Globus pallidus (tissue), 1 donor: ENCODE data around the gene ZWILCH.
"Not testable (repeated sequence)": the region's sequence is repeated elsewhere in the genome, so short reads cannot be mapped to it uniquely, and the experiment has no call there.

Experiments
- DNase-seq: peaks from one replicate; pipeline ENCODE4 v3.0.0-alpha.2; 2015; ENCODE audit warnings: low spot score

Gene ZWILCH

DNA sequence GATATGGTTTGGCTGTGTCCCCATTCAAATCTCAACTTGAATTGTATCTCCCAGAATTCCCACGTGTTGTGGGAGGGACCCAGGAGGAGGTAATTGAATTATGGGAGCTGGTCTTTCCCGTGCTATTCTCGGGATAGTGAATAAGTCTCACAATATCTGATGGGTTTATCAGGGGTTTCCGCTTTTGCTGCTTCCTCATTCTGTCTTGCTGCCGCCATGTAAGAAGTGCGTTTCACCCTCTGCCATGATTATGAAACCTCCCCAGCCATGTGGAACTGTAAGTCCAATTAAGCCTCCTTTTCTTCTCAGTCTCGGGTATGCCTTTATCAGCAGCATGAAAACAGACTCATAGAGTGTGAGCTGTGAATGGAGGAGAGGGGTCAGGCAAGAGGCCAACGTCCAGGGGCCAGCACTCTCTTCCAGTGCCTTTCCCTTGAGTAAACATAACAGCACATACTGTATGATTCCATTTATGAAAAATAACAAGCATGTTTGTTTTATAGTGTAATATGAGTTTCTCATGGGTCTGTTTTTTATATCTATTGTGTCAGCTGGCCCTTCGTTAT, 76.9 kb downstream of the ZWILCH start:
- DNase-seq = no peak

GRCh38 chr15:66586155-66586976, 81.2 kb downstream of the ZWILCH start:
- no peak for DNase-seq

DNA sequence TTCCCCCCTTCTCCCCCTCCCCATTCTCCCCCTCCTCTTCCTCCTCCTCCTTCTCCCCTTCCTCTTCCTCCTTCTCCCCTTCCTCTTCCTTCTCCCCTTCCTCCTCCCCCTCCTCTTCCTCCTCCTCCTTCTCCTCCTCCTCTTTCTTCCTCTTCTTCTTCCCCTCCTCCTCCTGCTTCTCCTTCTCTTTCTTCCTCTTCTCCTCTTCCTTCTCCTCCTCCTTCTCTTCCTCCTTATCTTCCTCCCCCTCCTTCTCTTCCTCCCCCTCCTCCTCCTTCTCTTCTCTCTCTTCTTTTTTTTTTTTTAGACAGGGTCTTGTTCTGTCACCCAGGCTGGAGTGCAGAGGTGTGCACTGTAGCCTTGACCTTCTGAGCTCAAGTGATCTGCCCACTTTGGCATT, 81.9 kb downstream of the ZWILCH start:
- no peak for DNase-seq

DNA sequence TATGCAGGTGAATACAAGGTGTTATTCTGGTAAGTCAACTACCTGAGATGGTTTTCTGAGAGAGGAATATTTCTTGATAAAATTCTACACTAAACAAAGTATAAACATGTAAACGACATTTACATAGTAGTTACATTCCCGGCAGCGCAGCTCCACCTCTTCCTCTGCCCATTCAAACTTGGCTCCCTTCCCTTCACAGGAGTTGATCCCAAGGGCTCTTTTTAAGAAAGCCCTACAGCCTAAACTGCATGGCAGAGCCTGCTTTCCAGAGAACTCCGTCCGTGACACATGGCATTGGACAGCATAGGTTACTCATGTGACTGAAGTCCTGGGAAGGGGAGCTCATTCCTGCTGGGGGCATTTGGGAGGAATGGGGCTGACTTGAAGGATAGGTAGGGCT, 82.6 kb downstream of the ZWILCH start:
- no peak for DNase-seq

GRCh38 chr15:66588537-66588936, 83.4 kb downstream of the ZWILCH start:
- no peak for DNase-seq

- no peak for DNase-seq
Measured at GRCh38 chr15:66588971-66589370, 83.8 kb downstream of the ZWILCH start.

DNA sequence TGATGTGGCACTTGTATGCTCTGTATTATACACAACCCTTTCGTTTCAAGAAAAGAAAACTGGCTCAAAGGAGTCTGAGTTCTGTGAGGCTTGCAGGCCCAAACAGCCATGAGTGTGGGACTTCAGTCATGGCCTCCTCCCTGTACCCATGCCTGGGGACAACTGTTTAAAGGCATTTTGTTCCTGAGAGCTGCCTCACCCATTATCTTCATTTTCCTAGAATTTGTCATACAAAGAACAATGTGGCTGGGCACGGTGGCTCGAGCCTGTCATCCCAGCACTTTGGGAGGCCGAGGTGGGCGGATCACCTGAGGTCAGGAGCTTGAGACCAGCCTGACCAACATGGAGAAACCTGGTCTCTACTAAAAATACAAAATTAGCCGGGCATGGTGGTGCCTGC, 84.3 kb downstream of the ZWILCH start:
- DNase-seq = not testable (repeated sequence)

- DNase-seq = no peak
Measured at GRCh38 chr15:66590435-66590834, 85.3 kb downstream of the ZWILCH start.

DNA sequence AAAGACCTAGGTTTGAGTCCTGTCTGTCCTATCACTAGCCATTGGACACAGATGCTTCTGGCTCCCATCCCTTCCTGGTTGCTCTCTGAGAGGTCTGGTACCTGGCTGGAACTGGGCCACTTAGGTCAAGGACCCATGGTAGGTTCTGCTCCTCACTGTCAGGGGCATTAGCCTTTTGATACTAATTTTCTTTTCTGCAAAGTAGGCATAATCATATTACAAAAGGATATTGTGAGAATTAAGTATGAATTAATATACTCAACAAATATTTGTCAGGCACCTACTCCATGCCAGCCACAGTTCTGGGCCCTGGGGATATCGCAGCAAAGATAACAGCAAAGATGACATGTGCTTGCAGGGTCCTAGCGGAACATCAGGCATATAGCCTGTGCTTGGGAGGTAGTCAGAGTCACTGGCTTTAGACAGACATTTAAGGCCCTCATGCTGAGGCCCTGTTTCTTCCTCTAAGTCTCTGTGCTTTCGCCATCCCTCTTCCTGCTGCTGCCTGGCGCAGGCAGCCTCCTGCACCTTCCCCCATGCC, 86.3 kb downstream of the ZWILCH start:
- DNase-seq = no peak

DNA sequence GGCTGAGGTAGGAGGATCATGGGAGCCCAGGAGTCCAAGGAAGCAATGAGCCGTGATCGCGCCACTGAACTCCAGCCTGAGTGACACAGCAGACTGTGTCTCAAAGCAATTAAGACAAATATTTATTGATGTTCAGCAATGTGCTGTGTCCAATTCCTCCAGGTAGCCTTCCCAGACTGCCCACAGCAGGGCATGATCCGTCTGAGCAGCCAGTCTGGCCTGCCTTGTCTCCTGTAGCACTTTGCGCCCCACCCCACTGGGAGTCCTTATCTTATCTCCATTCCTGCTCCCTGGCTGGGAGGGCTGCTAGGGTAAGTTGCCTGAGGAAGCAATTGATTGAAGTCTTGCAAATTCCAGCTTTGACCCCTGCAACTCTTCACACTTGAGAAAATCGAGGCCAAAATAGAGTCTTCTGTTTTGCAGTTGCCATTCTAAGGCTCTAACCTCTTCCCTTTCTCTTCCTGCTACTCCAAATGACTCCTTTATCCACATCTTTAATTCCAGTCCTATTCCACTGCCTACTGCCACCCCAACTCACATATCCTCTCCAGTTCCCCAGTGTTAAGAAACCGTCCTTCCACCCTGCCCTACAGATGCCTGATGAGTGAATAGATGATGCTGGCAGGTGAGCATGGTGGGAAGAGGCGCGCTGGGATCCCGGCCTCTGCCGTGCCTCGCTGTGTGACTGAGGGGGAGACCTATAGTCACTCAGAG, 87.5 kb downstream of the ZWILCH start:
- DNase-seq = no peak

DNA sequence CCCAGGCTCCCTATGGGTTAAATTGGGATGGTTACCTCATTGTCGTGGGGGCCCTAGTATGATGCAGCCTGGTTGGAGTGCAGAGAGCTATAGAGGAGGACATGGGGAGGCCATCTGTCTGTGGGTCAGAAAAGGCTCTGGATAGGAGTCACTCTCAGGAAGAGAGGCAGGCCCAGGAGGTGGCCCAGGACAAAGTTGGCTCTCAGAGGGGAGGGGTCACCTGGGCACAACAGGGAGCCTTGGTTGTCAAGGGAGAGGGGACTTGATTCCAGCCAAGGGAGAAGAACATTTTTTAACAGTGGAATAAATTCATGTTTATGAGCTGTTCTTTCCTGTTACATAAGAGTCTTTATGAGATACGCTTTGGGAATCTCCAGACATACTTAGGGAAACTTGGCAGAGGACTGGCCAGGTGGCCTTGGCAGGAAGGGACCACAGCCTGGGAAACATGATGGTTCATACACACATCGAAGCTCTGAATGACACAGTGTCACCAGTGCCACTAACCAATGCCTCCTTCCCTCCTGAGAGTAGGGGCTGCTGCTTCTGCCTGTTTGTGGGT, 88.2 kb downstream of the ZWILCH start:
- no peak for DNase-seq

GRCh38 chr15:66594344-66594743, 89.2 kb downstream of the ZWILCH start:
- no peak for DNase-seq

DNA sequence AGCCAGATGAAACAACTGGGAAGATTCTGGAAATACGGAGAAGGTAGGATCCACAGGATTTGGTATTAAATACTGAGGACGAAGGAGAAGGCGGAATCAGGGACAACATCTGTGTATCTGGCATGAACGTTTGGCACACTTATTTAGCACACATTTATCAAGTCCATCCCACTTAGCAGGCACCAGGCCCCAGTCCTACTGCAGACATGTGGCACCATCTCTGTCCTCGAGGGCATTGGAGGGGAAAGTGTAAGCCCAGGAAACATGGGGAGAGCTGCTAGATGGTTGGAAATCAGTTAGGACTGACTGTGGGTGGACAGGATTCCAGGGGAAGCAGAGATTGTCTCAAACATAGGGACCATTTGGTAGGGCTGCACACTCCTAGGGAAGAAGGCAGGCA, 89.7 kb downstream of the ZWILCH start:
- DNase-seq = no peak

DNA sequence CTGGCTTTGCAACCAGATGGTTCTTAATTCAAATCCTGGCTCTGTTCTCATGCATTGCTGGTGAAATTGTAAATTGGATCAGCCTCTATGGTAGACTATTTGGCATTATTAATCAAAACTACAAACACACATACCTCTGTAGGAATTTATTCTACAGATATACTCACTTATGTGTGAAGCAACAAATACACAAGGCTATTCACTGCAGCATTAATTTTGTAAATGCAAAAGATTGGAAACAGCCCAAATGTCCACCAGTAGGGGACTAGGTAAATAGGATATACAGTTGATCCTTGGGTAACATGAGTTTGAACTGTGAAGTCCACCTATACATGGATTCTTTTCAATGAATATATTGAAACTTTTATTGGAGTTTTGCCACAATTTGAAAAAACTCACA, 90.2 kb downstream of the ZWILCH start:
- no peak for DNase-seq

GRCh38 chr15:66595931-66596545, 90.9 kb downstream of the ZWILCH start:
- no peak for DNase-seq

GRCh38 chr15:66598095-66598815, 93.1 kb downstream of the ZWILCH start:
- DNase-seq = no peak
